K562 (cell line): ENCODE measurements around the gene CDC45. TPM values are rescaled to one million over a fixed set of nuclear protein-coding genes. Genes with fewer than 3 reads are reported as not detected.

Experiments
- ATAC-seq: fragments of 200-7000 bp; cut with Tn5 transposase; 3 replicates; pipeline ENCODE4 v1.9.1; 2020; ENCODE audit warnings: moderate library complexity
- BruUV-seq: library from RNA; stranded (reverse); fragments of 400-500 nt; replicated peaks from 2 replicates; lab custom pipeline; 2021; lab: Mats Ljungman, UMichigan
- CTCF ChIA-PET: fragments of 300-600 bp; formaldehyde crosslinking; extraction: SDS; loops from one replicate; lab custom pipeline; 2021; ENCODE audit warnings: low intra/inter-chr PET ratio; lab: Yijun Ruan, JAX
- POLR2A ChIA-PET: fragments of 300-600, 350-650 bp; sonication (Branson Sonifier 250); formaldehyde crosslinking; extraction: SDS; loops from one replicate; lab custom pipeline; 2021; ENCODE audit warnings: antibody characterized with exemption, inconsistent platforms; lab: Yijun Ruan, JAX
- DNase-seq, 4 experiments: peaks; one replicate each; pipeline versions ENCODE4 v3.0.0 to v3.0.0-alpha.2; 2011 to 2018; ENCODE audit warnings: low spot score in 3 of 4, mixed read lengths in 3 of 4; ENCODE audit errors: extremely low read depth in 1 of 4
- FAIRE-seq: peaks from 2 replicates; lab custom pipeline; 2011; peaks lifted over from hg19 to GRCh38; lab: Jason Lieb, UNC
- H2AFZ ChIP-seq: 2 replicates; pipeline ENCODE4 v1.6.0; 2011; ENCODE audit warnings: low read depth, low read length, control low read depth, inconsistent platforms
- H3K27ac ChIP-seq: fragments of 200-600 bp; 3 replicates; pipeline ENCODE4 v1.8.0; 2011; ENCODE audit warnings: low read depth, mild to moderate bottlenecking, control low read depth, inconsistent platforms, low read length, moderate library complexity, mixed read lengths; ENCODE audit errors: extremely low read depth
- H3K27me3 ChIP-seq, 2 experiments: fragments of 300-600 bp in 1 of 2; 2 replicates in 1 of 2; 3 replicates in 1 of 2; pipeline versions ENCODE4 v1.6.0 to v1.8.0; 2011; ENCODE audit warnings: inconsistent platforms in 2 of 2, low read length in 2 of 2, mild to moderate bottlenecking in 1 of 2, mixed read lengths in 1 of 2, moderate library complexity in 1 of 2; ENCODE audit not compliant: control insufficient read depth in 2 of 2, insufficient read depth in 2 of 2
- H3K36me3 ChIP-seq: fragments of 300-600 bp; 3 replicates; pipeline ENCODE4 v1.8.0; 2011; ENCODE audit warnings: mild to moderate bottlenecking, low read length, inconsistent platforms; ENCODE audit not compliant: control insufficient read depth, insufficient read depth
- H3K4me1 ChIP-seq, 2 experiments: fragments of 200-600 bp in 1 of 2; replicated peaks in 1 of 2; 2 replicates in 1 of 2; 3 replicates in 1 of 2; pipeline versions ENCODE4 v1.5.1 to v1.8.0; 2011; ENCODE audit warnings: inconsistent platforms in 2 of 2, low read length in 2 of 2, mild to moderate bottlenecking in 1 of 2, mixed read lengths in 1 of 2, moderate library complexity in 1 of 2; ENCODE audit not compliant: control insufficient read depth in 2 of 2, insufficient read depth in 2 of 2
- H3K4me2 ChIP-seq: 2 replicates; pipeline ENCODE4 v1.6.1; 2011; ENCODE audit warnings: low read length, control low read depth, inconsistent platforms, mixed read lengths; ENCODE audit not compliant: insufficient read depth
- H3K4me3 ChIP-seq: fragments of 200-600 bp; sonication (generic), shearing (Covaris generic); 2 replicates; pipeline ENCODE4 v1.5.1; 2016; ENCODE audit warnings: control low read depth, inconsistent platforms
- H3K79me2 ChIP-seq: fragments of 200-600 bp; 3 replicates; pipeline ENCODE4 v1.8.0; 2011; ENCODE audit warnings: low read length, inconsistent platforms; ENCODE audit not compliant: control insufficient read depth, insufficient read depth
- H3K9ac ChIP-seq, 2 experiments: 2 replicates each; pipeline versions ENCODE4 v1.6.0 to v1.6.1; 2011; ENCODE audit warnings: low read depth in 2 of 2, low read length in 2 of 2, control low read depth in 1 of 2, inconsistent platforms in 1 of 2, mild to moderate bottlenecking in 1 of 2, mixed read lengths in 1 of 2; ENCODE audit not compliant: insufficient read depth in 1 of 2
- H3K9me1 ChIP-seq: one replicate; pipeline ENCODE4 v1.6.0; 2011; ENCODE audit warnings: inconsistent platforms, mild to moderate bottlenecking, low read length, moderate library complexity; ENCODE audit not compliant: control insufficient read depth, insufficient read depth
- H3K9me3 ChIP-seq: replicated peaks from 2 replicates; pipeline ENCODE4 v1.5.1; 2011; ENCODE audit warnings: low read depth, low read length, inconsistent platforms; ENCODE audit not compliant: control insufficient read depth, insufficient read depth
- H4K20me1 ChIP-seq: replicated peaks from 2 replicates; pipeline ENCODE4 v1.6.1; 2011; ENCODE audit warnings: low read length, inconsistent platforms, mixed read lengths; ENCODE audit not compliant: control insufficient read depth, insufficient read depth
- ATF1 ChIP-seq, 2 experiments: fragments of 450-650 bp in 1 of 2; IDR thresholded peaks; 2 replicates each; pipeline ENCODE4 v1.6.1; 2016; ENCODE audit warnings: missing compliant biosample characterization in 1 of 2, missing genetic modification characterization in 1 of 2
- CCAR2 ChIP-seq: fragments of 200-400 bp; formaldehyde crosslinking; IDR thresholded peaks from 2 replicates; pipeline ENCODE4 v1.6.1; 2017; ENCODE audit warnings: mild to moderate bottlenecking, low read depth, low read length
- CEBPG ChIP-seq, 3 experiments: fragments of 200-800 bp in 1 of 3; sonication (Bioruptor generic) in 1 of 3; sonication (generic) in 1 of 3; formaldehyde crosslinking in 1 of 3; IDR thresholded peaks in 2 of 3; conservative IDR thresholded peaks in 1 of 3; 2 replicates each; pipeline versions ENCODE4 v1.6.1 to v1.8.0; 2016 to 2022; ENCODE audit warnings: missing compliant biosample characterization in 2 of 3, missing genetic modification characterization in 2 of 3, mild to moderate bottlenecking in 1 of 3, missing genetic modification reagents in 1 of 3
- CTBP1 ChIP-seq: fragments of 450-650 bp; IDR thresholded peaks from 2 replicates; pipeline ENCODE4 v1.6.1; 2016; ENCODE audit warnings: borderline replicate concordance
- CXXC5 ChIP-seq: fragments of 250-450 bp; sonication (Bioruptor Pico); IDR thresholded peaks from 2 replicates; pipeline ENCODE4 v1.8.0; 2022; ENCODE audit warnings: inconsistent platforms, mild to moderate bottlenecking, moderate library complexity
- POLR2A ChIP-seq: fragments of 450-650 bp; conservative IDR thresholded peaks from 2 replicates; pipeline ENCODE4 v1.6.1; 2016
- RBFOX2 ChIP-seq: fragments of 200-400 bp; formaldehyde crosslinking; IDR thresholded peaks from 2 replicates; pipeline ENCODE4 v1.6.1; 2017; ENCODE audit warnings: low read depth, mild to moderate bottlenecking, low read length, moderate library complexity
- RBM22 ChIP-seq: fragments of 200-400 bp; formaldehyde crosslinking; IDR thresholded peaks from 2 replicates; pipeline ENCODE4 v1.6.1; 2018; ENCODE audit warnings: low read length, low read depth; ENCODE audit not compliant: poor library complexity, severe bottlenecking
- SRSF9 ChIP-seq: fragments of 200-400 bp; formaldehyde crosslinking; IDR thresholded peaks from 2 replicates; pipeline ENCODE4 v1.6.1; 2017; ENCODE audit warnings: low read depth, low read length, borderline replicate concordance
- TEAD1 ChIP-seq, 2 experiments: fragments of 450-650 bp in 1 of 2; sonication (generic) in 1 of 2; formaldehyde crosslinking; IDR thresholded peaks; 2 replicates each; pipeline versions ENCODE4 v1.4.0 to v1.8.0; 2020 to 2022; ENCODE audit warnings: mild to moderate bottlenecking in 2 of 2, missing genetic modification reagents in 1 of 2
- ZKSCAN3 ChIP-seq: fragments of 250-450 bp; sonication (Bioruptor Pico); IDR thresholded peaks from 2 replicates; pipeline ENCODE4 v1.4.0; 2020
- ZNF124 ChIP-seq: sonication (generic); formaldehyde crosslinking; IDR thresholded peaks from 2 replicates; pipeline ENCODE4 v1.8.1; 2022; ENCODE audit warnings: missing genetic modification reagents
- ZNF77 ChIP-seq: fragments of 250-450 bp; sonication (Bioruptor Pico); IDR thresholded peaks from 2 replicates; pipeline ENCODE4 v1.5.0; 2020
- WGBS: fragments of 100-300 bp; shearing (Covaris generic); methylation state at CpG from one replicate; pipeline ENCODE4 v1.1.6; 2016; ENCODE audit warnings: low coverage, mixed read lengths; ENCODE audit not compliant: insufficient coverage; ENCODE audit errors: missing lambda C conversion rate; 5-methylcytosine and 5-hydroxymethylcytosine counted together
- in situ Hi-C: fragments of 300-500 bp; cut with MboI; formaldehyde crosslinking; loops from 4 replicates; pipeline ENCODE4 v1.15.0; 2018; ENCODE audit warnings: inconsistent platforms, mixed read lengths
- intact Hi-C: fragments of 100-400 bp; cut with micrococcal nuclease; formaldehyde crosslinking; loops from 2 replicates; pipeline ENCODE4 v1.14.2; 2022
- polyA plus RNA-seq, 8 experiments: library from polyadenylated mRNA; depleted of rRNA in 4 of 8; stranded (reverse) in 5 of 8; unstranded in 3 of 8; fragments of >200 nt; fragmentation: Nextera tagmentation in 2 of 8; fragmentation: Illumina TruSeq in 1 of 8; extraction: Ambion mirVana in 2 of 8; extraction: Trizol in 1 of 8; gene quantifications; 2 replicates each; pipeline versions ENCODE4 v1.2.1 to v1.2.3, GENCODE V29; 2011 to 2014; ENCODE audit warnings: inconsistent platforms in 1 of 8, missing spikeins in 1 of 8
- total RNA-seq, 7 experiments: library from RNA; depleted of rRNA in 6 of 7; stranded (reverse); fragments of >200 nt in 6 of 7; fragmentation: Illumina TruSeq in 2 of 7; extraction: Trizol in 2 of 7; gene quantifications; 2 replicates each; pipeline versions ENCODE4 v1.2.1 to v1.2.3, GENCODE V29; 2011 to 2021; ENCODE audit warnings: low replicate concordance in 1 of 7
- TF ChIP-seq, protein P1 (sequence below), 3 experiments: fragments of 200-800 bp in 1 of 3; sonication (Bioruptor generic) in 1 of 3; sonication (generic) in 1 of 3; formaldehyde crosslinking in 1 of 3; IDR thresholded peaks; 2 replicates each; pipeline versions ENCODE4 v1.6.1 to v1.8.0; 2016 to 2022; ENCODE audit warnings: mild to moderate bottlenecking in 2 of 3, missing compliant biosample characterization in 2 of 3, missing genetic modification characterization in 2 of 3, missing genetic modification reagents in 1 of 3
- TF ChIP-seq, protein P2 (sequence below): sonication (generic); formaldehyde crosslinking; IDR thresholded peaks from 2 replicates; pipeline ENCODE4 v1.8.0; 2022; ENCODE audit warnings: mild to moderate bottlenecking, missing genetic modification reagents

Gene CDC45
- total and polyA plus RNA-seq, 9 of the 15 experiments (the other 6 are each of a cell fraction or from before 2014, with no cell fraction given), result 251 to 580 (median 410) TPM

DNA sequence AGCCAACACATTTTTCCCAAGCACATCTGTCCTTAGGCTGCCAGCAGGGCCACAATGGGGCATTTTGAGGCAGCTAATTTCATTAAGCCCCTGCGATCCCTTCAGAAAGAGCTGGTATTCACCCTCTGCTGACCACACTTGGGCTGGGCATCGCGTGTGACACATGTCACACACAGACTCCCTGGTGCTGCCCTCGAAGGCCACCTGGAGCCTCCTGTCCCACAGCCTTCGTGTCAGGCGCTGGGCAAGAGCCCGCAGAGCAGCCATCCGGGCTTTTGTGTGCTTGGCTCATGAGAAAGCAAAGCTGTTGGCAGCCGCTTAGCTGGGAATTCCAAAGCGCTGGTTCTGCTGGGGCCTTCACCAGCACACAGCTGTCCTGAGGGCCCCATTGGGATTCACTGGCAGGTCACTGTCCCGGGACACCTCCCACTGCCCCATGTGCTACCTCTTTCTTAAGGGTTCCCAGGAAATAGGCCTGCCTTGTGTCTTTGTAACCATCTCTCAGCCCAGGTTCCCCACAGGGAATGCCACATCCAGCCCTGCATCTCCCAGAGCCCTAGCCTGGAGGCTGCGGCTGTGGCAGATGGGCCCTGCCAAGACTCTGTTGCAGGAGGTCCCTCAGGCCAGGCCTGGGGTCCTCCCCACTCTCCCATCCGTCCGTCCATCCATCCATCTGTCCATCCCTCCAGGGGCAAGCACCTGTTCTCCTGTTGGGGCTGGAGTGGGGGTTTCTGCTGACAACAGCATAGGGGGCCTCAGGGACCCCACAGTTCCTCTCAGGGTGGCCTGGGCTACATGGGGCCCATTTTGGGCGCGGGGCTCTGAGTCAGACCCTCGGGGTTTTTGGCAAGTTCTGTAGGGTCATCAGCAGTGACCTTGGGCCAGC is 39.6 kb downstream of the CDC45 start:
- Histone ChIP-seq H3K4me1 (peaks cover 0 to 32% of the 10 kb centered on the region in 2 experiments; a peak in 2 of 5 replicates), H2AFZ (no peak overlapping the region), H3K79me2 (no peaks in the 10 kb centered on the region), H3K27ac (no peak overlapping the region), H4K20me1 (peaks cover 12% of the 10 kb centered on the region), H3K9me3 (no peaks in the 10 kb centered on the region), H3K9ac (peak overlapping the region in 1 of 2 experiments; percentile 22; a peak in 1 of 4 replicates), H3K36me3 (peaks cover 85% of the 10 kb centered on the region), H3K9me1 (peaks cover 3% of the 10 kb centered on the region), H3K4me2 (no peak overlapping the region), H3K4me3 (no peak overlapping the region), H3K27me3 (no peaks in the 10 kb centered on the region)
- in situ Hi-C loops (no loop called here), intact Hi-C loops (no loop called here)
- 94% methylated on average over 17 of the region's 17 CpGs for WGBS
- ChIA-PET CTCF (no interaction called here), POLR2A (interaction anchor here (0.6 to 3.4 kb wide), 9 partner anchors 8 to 288 kb away, joined by 3 to 27 read pairs (median 7); partner anchors contain the start of gene CDC45)
- DNase-seq (no peak), FAIRE-seq (no peak), ATAC-seq (no peak)
- BruUV-seq, result no TSS peak
- no peak for TF ChIP-seq CTBP1
- no peak for TF ChIP-seq ZKSCAN3 (CRISPR knock-in tag)
- 0 out of 2 replicates have a peak, but pooled peaks have one; percentile 40 for TF ChIP-seq CCAR2
- TF ChIP-seq, protein P1, sequence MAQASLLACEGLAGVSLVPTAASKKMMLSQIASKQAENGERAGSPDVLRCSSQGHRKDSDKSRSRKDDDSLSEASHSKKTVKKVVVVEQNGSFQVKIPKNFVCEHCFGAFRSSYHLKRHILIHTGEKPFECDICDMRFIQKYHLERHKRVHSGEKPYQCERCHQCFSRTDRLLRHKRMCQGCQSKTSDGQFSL (CRISPR knock-in tag; IDR thresholded peaks at IDR 0.05), result 0 out of 2 replicates have a peak, but pooled peaks have one; percentile 42
- TF ChIP-seq, protein P1 (tag; IDR thresholded peaks at IDR 0.05), result no peak
- TF ChIP-seq SRSF9, result no peak
- 0 out of 2 replicates have a peak, but pooled peaks have one; percentile 33 for TF ChIP-seq CEBPG (CRISPR knock-in tag; IDR thresholded peaks at IDR 0.05)
- TF ChIP-seq CEBPG (tag; conservative IDR thresholded peaks at IDR 0.05 in 1 of 2, IDR thresholded peaks at IDR 0.05 in 1 of 2), result no peak
- peak; percentile 17; the same call in 1 of the 2 replicates for TF ChIP-seq ATF1 (CRISPR knock-in tag; IDR thresholded peaks at IDR 0.05)
- TF ChIP-seq ATF1 (tag; IDR thresholded peaks at IDR 0.05), result no peak
- TF ChIP-seq TEAD1 (CRISPR knock-in tag; IDR thresholded peaks at IDR 0.05), result 0 out of 4 replicates have a peak, but pooled peaks of 1 of the 2 experiments have one; percentile 24
- TF ChIP-seq ZNF77 (CRISPR knock-in tag), result no peak
- peak; percentile 39 for TF ChIP-seq RBFOX2
- TF ChIP-seq, protein P2, sequence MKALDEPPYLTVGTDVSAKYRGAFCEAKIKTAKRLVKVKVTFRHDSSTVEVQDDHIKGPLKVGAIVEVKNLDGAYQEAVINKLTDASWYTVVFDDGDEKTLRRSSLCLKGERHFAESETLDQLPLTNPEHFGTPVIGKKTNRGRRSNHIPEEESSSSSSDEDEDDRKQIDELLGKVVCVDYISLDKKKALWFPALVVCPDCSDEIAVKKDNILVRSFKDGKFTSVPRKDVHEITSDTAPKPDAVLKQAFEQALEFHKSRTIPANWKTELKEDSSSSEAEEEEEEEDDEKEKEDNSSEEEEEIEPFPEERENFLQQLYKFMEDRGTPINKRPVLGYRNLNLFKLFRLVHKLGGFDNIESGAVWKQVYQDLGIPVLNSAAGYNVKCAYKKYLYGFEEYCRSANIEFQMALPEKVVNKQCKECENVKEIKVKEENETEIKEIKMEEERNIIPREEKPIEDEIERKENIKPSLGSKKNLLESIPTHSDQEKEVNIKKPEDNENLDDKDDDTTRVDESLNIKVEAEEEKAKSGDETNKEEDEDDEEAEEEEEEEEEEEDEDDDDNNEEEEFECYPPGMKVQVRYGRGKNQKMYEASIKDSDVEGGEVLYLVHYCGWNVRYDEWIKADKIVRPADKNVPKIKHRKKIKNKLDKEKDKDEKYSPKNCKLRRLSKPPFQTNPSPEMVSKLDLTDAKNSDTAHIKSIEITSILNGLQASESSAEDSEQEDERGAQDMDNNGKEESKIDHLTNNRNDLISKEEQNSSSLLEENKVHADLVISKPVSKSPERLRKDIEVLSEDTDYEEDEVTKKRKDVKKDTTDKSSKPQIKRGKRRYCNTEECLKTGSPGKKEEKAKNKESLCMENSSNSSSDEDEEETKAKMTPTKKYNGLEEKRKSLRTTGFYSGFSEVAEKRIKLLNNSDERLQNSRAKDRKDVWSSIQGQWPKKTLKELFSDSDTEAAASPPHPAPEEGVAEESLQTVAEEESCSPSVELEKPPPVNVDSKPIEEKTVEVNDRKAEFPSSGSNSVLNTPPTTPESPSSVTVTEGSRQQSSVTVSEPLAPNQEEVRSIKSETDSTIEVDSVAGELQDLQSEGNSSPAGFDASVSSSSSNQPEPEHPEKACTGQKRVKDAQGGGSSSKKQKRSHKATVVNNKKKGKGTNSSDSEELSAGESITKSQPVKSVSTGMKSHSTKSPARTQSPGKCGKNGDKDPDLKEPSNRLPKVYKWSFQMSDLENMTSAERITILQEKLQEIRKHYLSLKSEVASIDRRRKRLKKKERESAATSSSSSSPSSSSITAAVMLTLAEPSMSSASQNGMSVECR (CRISPR knock-in tag), result 0 out of 2 replicates have a peak, but pooled peaks have one; percentile 57
- TF ChIP-seq CXXC5 (CRISPR knock-in tag), result no peak
- 0 out of 2 replicates have a peak, but pooled peaks have one; percentile 7 for TF ChIP-seq ZNF124
- TF ChIP-seq RBM22, result peak; percentile 41
- TF ChIP-seq POLR2A, result 0 out of 2 replicates have a peak, but pooled peaks have one; percentile 12
